Heart left ventricle (tissue), 13 donors: ENCODE data around the gene GJA4.

Source experiments
- POLR2A ChIP-seq, 2 donors: fragments of 450-650 bp; IDR thresholded peaks; one replicate each; pipeline ENCODE4 v1.6.1; 2017; ENCODE audit warnings: antibody characterized with exemption in 2 of 2, mild to moderate bottlenecking in 2 of 2, moderate library complexity in 2 of 2
- TF ChIP-seq, protein P1 (sequence below), 12 donors: fragments of 200-600 bp; sonication (generic) in 4 of 12; IDR thresholded peaks; one replicate each; pipeline versions ENCODE4 v1.5.0 to v1.8.0; 2018 to 2022; ENCODE audit warnings: antibody characterized with exemption in 12 of 12, mild to moderate bottlenecking in 5 of 12
- donor health status: ischemic (EF 13 %, LVEDD 7.1; RV severe dilation, severe dysfunction).
- donor health status: DM: no; HTN: yes; CAD: no.
- donor health status: DM: no; HTN: no; CAD: no.
- donor health status: ischemic (EF 25% LVEDD 6.9; RV normal size, moderate dysfunction).
- donor health status: ischemic (EF 25% LVEDD 5.7; RV mildly dilated, moderate dysfunction).
- donor health status: ischemic (EF 35%, LVEDD 5.7; RV mildly dilated, moderate dysfunction).
- donor health status: nonischemic (EF 11% LVEDD 7.7; RV severe dilation, severe dysfunction).
- donor health status: DM: yes; HTN: yes; CAD: no.
- donor health status: PGD.
- donor health status: ischemic (EF 29% LVEDD 5.4; RV normal size, mild dysfunction).
- donor health status: nonischemic (EF 23%, LVEDD 6.1; RV moderate dilation, normal function).

DNA sequence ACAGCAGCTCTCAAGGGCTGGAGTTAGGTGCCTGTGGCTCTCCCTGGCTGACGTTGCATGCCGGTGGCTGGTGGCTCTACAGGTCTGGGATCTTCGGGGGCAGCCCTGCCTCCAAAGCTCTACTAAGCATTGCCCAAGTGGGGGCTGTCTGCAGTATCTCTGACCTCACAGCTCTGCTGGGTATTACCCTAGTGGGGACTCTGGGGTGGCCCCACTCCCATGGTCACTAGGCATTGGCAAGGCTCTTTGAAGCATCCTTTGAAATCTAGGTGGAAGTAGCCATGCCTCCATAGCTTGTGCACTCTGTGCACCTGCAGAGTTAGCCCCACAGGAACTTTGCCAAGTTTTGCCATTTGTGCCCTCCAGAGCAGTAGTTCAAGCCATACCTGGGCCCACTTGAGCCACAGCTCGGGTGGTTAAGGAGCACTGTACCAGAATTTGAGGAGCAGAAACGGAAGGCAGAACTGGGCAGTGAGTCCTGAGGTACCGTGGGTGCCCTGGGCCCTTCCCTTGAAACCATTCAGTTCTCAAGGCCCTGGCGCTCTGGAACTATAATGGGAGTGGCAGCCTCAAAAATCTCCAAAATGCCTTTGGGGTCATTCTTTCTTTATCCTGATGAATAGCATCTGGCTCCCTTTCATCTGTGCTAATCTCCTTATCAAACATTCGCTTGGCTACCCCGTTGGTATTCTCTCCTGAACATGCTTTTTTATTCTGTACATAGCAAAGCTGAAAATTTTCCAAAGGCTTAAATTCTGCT is 15.4 kb downstream of the GJA4 start:
- TF ChIP-seq, protein P1, sequence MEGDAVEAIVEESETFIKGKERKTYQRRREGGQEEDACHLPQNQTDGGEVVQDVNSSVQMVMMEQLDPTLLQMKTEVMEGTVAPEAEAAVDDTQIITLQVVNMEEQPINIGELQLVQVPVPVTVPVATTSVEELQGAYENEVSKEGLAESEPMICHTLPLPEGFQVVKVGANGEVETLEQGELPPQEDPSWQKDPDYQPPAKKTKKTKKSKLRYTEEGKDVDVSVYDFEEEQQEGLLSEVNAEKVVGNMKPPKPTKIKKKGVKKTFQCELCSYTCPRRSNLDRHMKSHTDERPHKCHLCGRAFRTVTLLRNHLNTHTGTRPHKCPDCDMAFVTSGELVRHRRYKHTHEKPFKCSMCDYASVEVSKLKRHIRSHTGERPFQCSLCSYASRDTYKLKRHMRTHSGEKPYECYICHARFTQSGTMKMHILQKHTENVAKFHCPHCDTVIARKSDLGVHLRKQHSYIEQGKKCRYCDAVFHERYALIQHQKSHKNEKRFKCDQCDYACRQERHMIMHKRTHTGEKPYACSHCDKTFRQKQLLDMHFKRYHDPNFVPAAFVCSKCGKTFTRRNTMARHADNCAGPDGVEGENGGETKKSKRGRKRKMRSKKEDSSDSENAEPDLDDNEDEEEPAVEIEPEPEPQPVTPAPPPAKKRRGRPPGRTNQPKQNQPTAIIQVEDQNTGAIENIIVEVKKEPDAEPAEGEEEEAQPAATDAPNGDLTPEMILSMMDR (IDR thresholded peaks at IDR 0.05) = no peak
- no peak for TF ChIP-seq POLR2A (IDR thresholded peaks at IDR 0.05)
